Measurements from ENCODE around the gene TAF11. TPM values are rescaled to one million over a fixed set of nuclear protein-coding genes. Genes with fewer than 3 reads are reported as not detected.

Gene TAF11
- total RNA-seq, 1 experiment from 2014 or later = 49.4 TPM

DNA sequence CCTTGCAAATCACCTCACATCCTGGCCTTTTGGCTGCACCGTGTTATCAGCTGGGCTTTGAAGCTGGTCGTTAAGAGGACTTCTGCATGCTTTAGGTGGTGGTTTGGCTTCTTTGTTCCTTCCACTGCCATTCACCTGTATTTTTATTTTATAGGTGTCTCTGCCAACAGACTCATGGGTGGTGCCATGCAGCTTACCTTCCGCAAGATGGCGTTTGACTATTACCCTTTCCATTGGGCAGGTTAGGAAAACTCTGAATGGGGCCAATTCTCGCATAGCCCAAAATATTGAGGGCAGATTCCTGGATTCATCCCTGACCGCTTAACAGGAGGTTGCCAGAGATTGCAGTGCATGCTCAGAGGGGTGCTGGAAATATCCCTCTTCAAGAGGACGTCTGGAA lies 32.4 kb downstream of the TAF11 start:
- no peak overlapping the region for H2AFZ ChIP-seq (ENCODE audit: low read length)
- no peaks in the 10 kb centered on the region for H4K20me1 ChIP-seq (ENCODE audit: control insufficient read depth, insufficient read depth, insufficient read length)
- peaks cover 4 to 13% of the 10 kb centered on the region in 2 experiments for H3K4me1 Mint-ChIP-seq
- no peaks in the 10 kb centered on the region for H3K79me1 ChIP-seq (ENCODE audit: insufficient read depth, low read depth, low read length, poor library complexity, severe bottlenecking)
- TF ChIP-seq, protein P1, sequence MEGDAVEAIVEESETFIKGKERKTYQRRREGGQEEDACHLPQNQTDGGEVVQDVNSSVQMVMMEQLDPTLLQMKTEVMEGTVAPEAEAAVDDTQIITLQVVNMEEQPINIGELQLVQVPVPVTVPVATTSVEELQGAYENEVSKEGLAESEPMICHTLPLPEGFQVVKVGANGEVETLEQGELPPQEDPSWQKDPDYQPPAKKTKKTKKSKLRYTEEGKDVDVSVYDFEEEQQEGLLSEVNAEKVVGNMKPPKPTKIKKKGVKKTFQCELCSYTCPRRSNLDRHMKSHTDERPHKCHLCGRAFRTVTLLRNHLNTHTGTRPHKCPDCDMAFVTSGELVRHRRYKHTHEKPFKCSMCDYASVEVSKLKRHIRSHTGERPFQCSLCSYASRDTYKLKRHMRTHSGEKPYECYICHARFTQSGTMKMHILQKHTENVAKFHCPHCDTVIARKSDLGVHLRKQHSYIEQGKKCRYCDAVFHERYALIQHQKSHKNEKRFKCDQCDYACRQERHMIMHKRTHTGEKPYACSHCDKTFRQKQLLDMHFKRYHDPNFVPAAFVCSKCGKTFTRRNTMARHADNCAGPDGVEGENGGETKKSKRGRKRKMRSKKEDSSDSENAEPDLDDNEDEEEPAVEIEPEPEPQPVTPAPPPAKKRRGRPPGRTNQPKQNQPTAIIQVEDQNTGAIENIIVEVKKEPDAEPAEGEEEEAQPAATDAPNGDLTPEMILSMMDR (conservative IDR thresholded peaks at IDR 0.05) = peak; percentile 63
- H2BK5ac ChIP-seq (ENCODE audit: insufficient read length, low read length) = no peak overlapping the region
- H3K9ac ChIP-seq (ENCODE audit: extremely low read depth, insufficient read length, low read length) = no peak overlapping the region
- H3K4me3 Mint-ChIP-seq = no peak overlapping the region
- no peak overlapping the region for H4K8ac ChIP-seq (replicated peaks; ENCODE audit: insufficient read length, low read depth, low read length)
- no peak overlapping the region for H3K4ac ChIP-seq (ENCODE audit: low read depth, low read length)
- H4K5ac ChIP-seq (ENCODE audit: insufficient read length, low read depth, low read length) = no peak overlapping the region
- peaks cover 7% of the 10 kb centered on the region; the same call in 1 of the 2 replicates for H3K4me1 ChIP-seq (ENCODE audit: insufficient read depth, low read length)
- H3K27ac Mint-ChIP-seq = no peak overlapping the region
- H3K9me3 Mint-ChIP-seq = no peaks in the 10 kb centered on the region
- H3K23ac ChIP-seq (ENCODE audit: insufficient read length, low read depth, low read length) = no peak overlapping the region
- no peaks in the 10 kb centered on the region for H3K27me3 Mint-ChIP-seq (ENCODE audit: low read depth)
- no peaks in the 10 kb centered on the region for H3K23me2 ChIP-seq (ENCODE audit: insufficient read length, low read depth, low read length, poor library complexity, severe bottlenecking)
- H2AK5ac ChIP-seq (ENCODE audit: insufficient read length, low read length) = no peak overlapping the region
- H2BK20ac ChIP-seq (ENCODE audit: low read depth, low read length, poor library complexity, severe bottlenecking) = no peak overlapping the region
- H3K18ac ChIP-seq (ENCODE audit: insufficient read length, low read depth, low read length) = no peak overlapping the region
- no peaks in the 10 kb centered on the region for H3K9me3 ChIP-seq (ENCODE audit: control insufficient read depth, low read depth, low read length)
- H3K14ac ChIP-seq (ENCODE audit: insufficient read depth, low read length) = no peak overlapping the region
- H2BK15ac ChIP-seq (ENCODE audit: low read depth, low read length) = no peak overlapping the region
- H3K56ac ChIP-seq (ENCODE audit: insufficient read length, low read depth, low read length) = no peak overlapping the region
- no peak overlapping the region for H2BK12ac ChIP-seq (ENCODE audit: insufficient read length, low read depth, low read length)
- no peaks in the 10 kb centered on the region for H3K27me3 ChIP-seq (ENCODE audit: insufficient read depth, low read length)
- no peak overlapping the region for H3K27ac ChIP-seq (ENCODE audit: insufficient read length, low read depth, low read length)
- H3K36me3 Mint-ChIP-seq (ENCODE audit: insufficient read depth in 1 of 3, low read depth in 3 of 3) = peaks cover 25 to 62% (median 51%) of the 10 kb centered on the region in 3 experiments
- no peak overlapping the region for H4K91ac ChIP-seq (ENCODE audit: insufficient read length, low read depth, low read length)
- no peaks in the 10 kb centered on the region for H3K79me2 ChIP-seq (ENCODE audit: insufficient read depth, low read length)
- H3T11ph ChIP-seq (ENCODE audit: low read length) = no peak overlapping the region
- no peak for DNase-seq
- WGBS (ENCODE audit: extremely low coverage, insufficient read length, low lambda C conversion rate) = no CpG with 5 or more reads among the region's 7 CpGs
- no peak overlapping the region for H3K4me2 ChIP-seq (ENCODE audit: insufficient read depth, insufficient read length, low read length)
- no peak overlapping the region for H2BK120ac ChIP-seq (ENCODE audit: low read depth, low read length, poor library complexity, severe bottlenecking)
